Measurements from ENCODE around the gene MYLK. TPM values are rescaled to one million over a fixed set of nuclear protein-coding genes. Genes with fewer than 3 reads are reported as not detected.

The MYLK gene
- total RNA-seq, 1 donor from 2014 or later = 0.16 TPM

GRCh38 chr3:123871946-123872345 lies 12.2 kb downstream of the MYLK start:
- H3K4me1 Mint-ChIP-seq (ENCODE audit: low read depth) = no peaks in the 10 kb centered on the region
- no peak for DNase-seq (ENCODE audit: low spot score)

GRCh38 chr3:123870033-123870432 lies 14.1 kb downstream of the MYLK start:
- no peak overlapping the region for H3K27ac Mint-ChIP-seq
- H3K27me3 Mint-ChIP-seq (ENCODE audit: low read depth) = peaks cover 20% of the 10 kb centered on the region
- no peaks in the 10 kb centered on the region for H3K4me1 Mint-ChIP-seq (ENCODE audit: low read depth)
- H3K4me3 Mint-ChIP-seq (ENCODE audit: low read depth) = no peak overlapping the region
- H3K9me3 Mint-ChIP-seq = no peaks in the 10 kb centered on the region
- DNase-seq (ENCODE audit: low spot score) = no peak
- no peaks in the 10 kb centered on the region for H3K36me3 Mint-ChIP-seq (ENCODE audit: low read depth)
- intact Hi-C loops (cut with micrococcal nuclease) = no loop called here

More at GRCh38 chr3:123871946-123872345, 12.2 kb downstream of the MYLK start:
- Mint-ChIP-seq H3K9me3 (no peaks in the 10 kb centered on the region), H3K27ac (no peak overlapping the region), H3K36me3 (ENCODE audit: low read depth) (no peaks in the 10 kb centered on the region), H3K4me3 (ENCODE audit: low read depth) (no peak overlapping the region), H3K27me3 (ENCODE audit: low read depth) (peaks cover 27% of the 10 kb centered on the region)
- intact Hi-C loops (cut with micrococcal nuclease) = no loop called here

GRCh38 chr3:123869165-123869564 lies 15.0 kb downstream of the MYLK start:
- Mint-ChIP-seq H3K4me3 (ENCODE audit: low read depth) (no peak overlapping the region), H3K36me3 (ENCODE audit: low read depth) (no peaks in the 10 kb centered on the region), H3K4me1 (ENCODE audit: low read depth) (no peaks in the 10 kb centered on the region), H3K27ac (no peak overlapping the region), H3K27me3 (ENCODE audit: low read depth) (peaks cover 12% of the 10 kb centered on the region), H3K9me3 (no peaks in the 10 kb centered on the region)
- DNase-seq (ENCODE audit: low spot score) = no peak
- intact Hi-C loops (cut with micrococcal nuclease) = no loop called here

- no peaks in the 10 kb centered on the region for H3K4me1 Mint-ChIP-seq (ENCODE audit: low read depth)
- no peaks in the 10 kb centered on the region for H3K36me3 Mint-ChIP-seq (ENCODE audit: low read depth)
- peaks cover 1% of the 10 kb centered on the region for H3K27me3 Mint-ChIP-seq (ENCODE audit: low read depth)
- DNase-seq (ENCODE audit: low spot score) = no peak
- no peak overlapping the region for H3K4me3 Mint-ChIP-seq (ENCODE audit: low read depth)
- H3K27ac Mint-ChIP-seq = no peak overlapping the region
- H3K9me3 Mint-ChIP-seq = no peaks in the 10 kb centered on the region
- intact Hi-C loops (cut with micrococcal nuclease) = no loop called here
Measured at GRCh38 chr3:123864706-123865105, 19.4 kb downstream of the MYLK start.

GRCh38 chr3:123862152-123862551 lies 22.0 kb downstream of the MYLK start:
- H3K9me3 Mint-ChIP-seq = no peaks in the 10 kb centered on the region
- no peaks in the 10 kb centered on the region for H3K36me3 Mint-ChIP-seq (ENCODE audit: low read depth)
- peaks cover 1% of the 10 kb centered on the region for H3K27me3 Mint-ChIP-seq (ENCODE audit: low read depth)
- no peak overlapping the region for H3K27ac Mint-ChIP-seq
- intact Hi-C loops (cut with micrococcal nuclease) = no loop called here
- H3K4me1 Mint-ChIP-seq (ENCODE audit: low read depth) = no peaks in the 10 kb centered on the region
- no peak for DNase-seq (ENCODE audit: low spot score)
- H3K4me3 Mint-ChIP-seq (ENCODE audit: low read depth) = no peak overlapping the region

GRCh38 chr3:123861081-123861836 lies 22.9 kb downstream of the MYLK start:
- Mint-ChIP-seq H3K4me1 (ENCODE audit: low read depth) (no peaks in the 10 kb centered on the region), H3K27me3 (ENCODE audit: low read depth) (peaks cover 1% of the 10 kb centered on the region), H3K4me3 (ENCODE audit: low read depth) (no peak overlapping the region), H3K9me3 (no peaks in the 10 kb centered on the region), H3K36me3 (ENCODE audit: low read depth) (no peaks in the 10 kb centered on the region), H3K27ac (no peak overlapping the region)
- DNase-seq (ENCODE audit: low spot score) = no peak
- intact Hi-C loops (cut with micrococcal nuclease) = no loop called here

- peaks cover 1% of the 10 kb centered on the region for H3K27me3 Mint-ChIP-seq (ENCODE audit: low read depth)
- no peak for DNase-seq (ENCODE audit: low spot score)
- H3K9me3 Mint-ChIP-seq = no peaks in the 10 kb centered on the region
- H3K4me3 Mint-ChIP-seq (ENCODE audit: low read depth) = no peak overlapping the region
- no peaks in the 10 kb centered on the region for H3K36me3 Mint-ChIP-seq (ENCODE audit: low read depth)
- H3K4me1 Mint-ChIP-seq (ENCODE audit: low read depth) = no peaks in the 10 kb centered on the region
- intact Hi-C loops (cut with micrococcal nuclease) = no loop called here
- H3K27ac Mint-ChIP-seq = no peak overlapping the region
Measured at GRCh38 chr3:123859177-123859576, 25.0 kb downstream of the MYLK start.

GRCh38 chr3:123854905-123855304 lies 29.2 kb downstream of the MYLK start:
- Mint-ChIP-seq H3K4me3 (ENCODE audit: low read depth) (no peak overlapping the region), H3K9me3 (no peaks in the 10 kb centered on the region), H3K36me3 (ENCODE audit: low read depth) (no peaks in the 10 kb centered on the region), H3K4me1 (ENCODE audit: low read depth) (no peaks in the 10 kb centered on the region), H3K27me3 (ENCODE audit: low read depth) (no peaks in the 10 kb centered on the region), H3K27ac (no peak overlapping the region)
- intact Hi-C loops (cut with micrococcal nuclease) = no loop called here
- DNase-seq (ENCODE audit: low spot score) = no peak

GRCh38 chr3:123853686-123854372 lies 30.3 kb downstream of the MYLK start:
- Mint-ChIP-seq H3K27ac (no peak overlapping the region), H3K4me1 (ENCODE audit: low read depth) (no peaks in the 10 kb centered on the region), H3K27me3 (ENCODE audit: low read depth) (no peaks in the 10 kb centered on the region), H3K4me3 (ENCODE audit: low read depth) (no peak overlapping the region), H3K36me3 (ENCODE audit: low read depth) (no peaks in the 10 kb centered on the region), H3K9me3 (no peaks in the 10 kb centered on the region)
- DNase-seq (ENCODE audit: low spot score) = no peak
- intact Hi-C loops (cut with micrococcal nuclease) = no loop called here

- DNase-seq (ENCODE audit: low spot score) = no peak
- Mint-ChIP-seq H3K27ac (no peak overlapping the region), H3K27me3 (ENCODE audit: low read depth) (no peaks in the 10 kb centered on the region), H3K9me3 (peaks cover 9% of the 10 kb centered on the region), H3K36me3 (ENCODE audit: low read depth) (no peaks in the 10 kb centered on the region), H3K4me1 (ENCODE audit: low read depth) (no peaks in the 10 kb centered on the region), H3K4me3 (ENCODE audit: low read depth) (no peak overlapping the region)
- intact Hi-C loops (cut with micrococcal nuclease) = no loop called here
Measured at GRCh38 chr3:123847209-123847608, 36.9 kb downstream of the MYLK start.

- H3K27me3 Mint-ChIP-seq (ENCODE audit: low read depth) = peaks cover 1% of the 10 kb centered on the region
- intact Hi-C loops (cut with micrococcal nuclease) = no loop called here
- no peak overlapping the region for H3K4me3 Mint-ChIP-seq (ENCODE audit: low read depth)
- peaks cover 4% of the 10 kb centered on the region for H3K4me1 Mint-ChIP-seq (ENCODE audit: low read depth)
- DNase-seq (ENCODE audit: low spot score) = no peak
- no peak overlapping the region for H3K27ac Mint-ChIP-seq
- H3K36me3 Mint-ChIP-seq (ENCODE audit: low read depth) = no peaks in the 10 kb centered on the region
- H3K9me3 Mint-ChIP-seq = peaks cover 14% of the 10 kb centered on the region
Measured at GRCh38 chr3:123843668-123844067, 40.5 kb downstream of the MYLK start.

GRCh38 chr3:123842711-123843110 lies 41.4 kb downstream of the MYLK start:
- DNase-seq (ENCODE audit: low spot score) = no peak
- peaks cover 4% of the 10 kb centered on the region for H3K4me1 Mint-ChIP-seq (ENCODE audit: low read depth)
- no peak overlapping the region for H3K27ac Mint-ChIP-seq
- H3K27me3 Mint-ChIP-seq (ENCODE audit: low read depth) = peaks cover 1% of the 10 kb centered on the region
- no peak overlapping the region for H3K4me3 Mint-ChIP-seq (ENCODE audit: low read depth)
- H3K9me3 Mint-ChIP-seq = peaks cover 10% of the 10 kb centered on the region
- intact Hi-C loops (cut with micrococcal nuclease) = no loop called here
- no peaks in the 10 kb centered on the region for H3K36me3 Mint-ChIP-seq (ENCODE audit: low read depth)

- peaks cover 4% of the 10 kb centered on the region for H3K4me1 Mint-ChIP-seq (ENCODE audit: low read depth)
- H3K27me3 Mint-ChIP-seq (ENCODE audit: low read depth) = peaks cover 1% of the 10 kb centered on the region
- no peaks in the 10 kb centered on the region for H3K36me3 Mint-ChIP-seq (ENCODE audit: low read depth)
- intact Hi-C loops (cut with micrococcal nuclease) = no loop called here
- H3K4me3 Mint-ChIP-seq (ENCODE audit: low read depth) = no peak overlapping the region
- H3K27ac Mint-ChIP-seq = no peak overlapping the region
- peaks cover 10% of the 10 kb centered on the region for H3K9me3 Mint-ChIP-seq
- DNase-seq (ENCODE audit: low spot score) = no peak
Measured at GRCh38 chr3:123841476-123842238, 42.5 kb downstream of the MYLK start.
